Measurements from ENCODE around the gene PKHD1. TPM values are rescaled to one million over a fixed set of nuclear protein-coding genes. Genes with fewer than 3 reads are reported as not detected.

Gene PKHD1
- total RNA-seq, 1 experiment from 2014 or later: 0.40 TPM

GRCh38 chr6:51675020-51675921 lies 412.1 kb downstream of the PKHD1 start:
- Histone ChIP-seq H3F3A (ENCODE audit: low read length, unreplicated experiment) (peaks cover 6% of the 10 kb centered on the region), H3K79me2 (ENCODE audit: low read length) (no peaks in the 10 kb centered on the region), H3K4me2 (ENCODE audit: low read length) (no peak overlapping the region), H3K36me3 (ENCODE audit: low read depth, low read length) (no peaks in the 10 kb centered on the region), H3K9me3 (ENCODE audit: low read length) (no peaks in the 10 kb centered on the region), H4K20me1 (ENCODE audit: low read length) (no peaks in the 10 kb centered on the region), H3K27me3 (ENCODE audit: low read length) (no peaks in the 10 kb centered on the region), H3K27ac (ENCODE audit: low read length) (peak overlapping the region; percentile 28), H3K9me2 (replicated peaks; ENCODE audit: low read length) (no peaks in the 10 kb centered on the region), H3K4me3 (ENCODE audit: low read length) (no peak overlapping the region), H2AFZ (ENCODE audit: low read length) (no peak overlapping the region), H3K9ac (ENCODE audit: low read length) (peak overlapping the region; percentile 45), H3K4me1 (ENCODE audit: insufficient read depth, low read length) (peaks cover 33% of the 10 kb centered on the region)
- POLR2A ChIA-PET (ENCODE audit: unreplicated experiment): no interaction called here
- CTCF ChIA-PET: no interaction called here
- ATAC-seq (no peak), DNase-seq (no peak)
- no TSS peak for BruUV-seq (replicated peaks)
- TF ChIP-seq EZH2 (IDR thresholded peaks at IDR 0.05; ENCODE audit: low read length, unreplicated experiment): no peak
- no peak for TF ChIP-seq EZH2phosphoT487 (IDR thresholded peaks at IDR 0.05; ENCODE audit: borderline replicate concordance, low read length)
- TF ChIP-seq CTCF (conservative IDR thresholded peaks at IDR 0.05; ENCODE audit: low read depth, low read length): no peak
- intact Hi-C loops (cut with micrococcal nuclease): loop anchor here (10.0 kb wide), 1 partner anchor 170 kb away; no protein-coding TSS in a partner anchor

- Histone ChIP-seq H3K9ac (ENCODE audit: low read length) (no peak overlapping the region), H3K27ac (ENCODE audit: low read length) (no peak overlapping the region), H3K9me2 (replicated peaks; ENCODE audit: low read length) (no peaks in the 10 kb centered on the region), H3K9me3 (ENCODE audit: low read length) (no peaks in the 10 kb centered on the region), H3K4me3 (ENCODE audit: low read length) (no peak overlapping the region), H3K4me1 (ENCODE audit: insufficient read depth, low read length) (no peaks in the 10 kb centered on the region), H3K36me3 (ENCODE audit: low read depth, low read length) (no peaks in the 10 kb centered on the region), H4K20me1 (ENCODE audit: low read length) (no peaks in the 10 kb centered on the region), H3K79me2 (ENCODE audit: low read length) (no peaks in the 10 kb centered on the region), H3F3A (ENCODE audit: low read length, unreplicated experiment) (no peaks in the 10 kb centered on the region), H2AFZ (ENCODE audit: low read length) (no peak overlapping the region), H3K27me3 (ENCODE audit: low read length) (no peaks in the 10 kb centered on the region), H3K4me2 (ENCODE audit: low read length) (no peak overlapping the region)
- DNase-seq (no peak), ATAC-seq (no peak)
- ChIA-PET POLR2A (ENCODE audit: unreplicated experiment) (no interaction called here), CTCF (no interaction called here)
- no TSS peak for BruUV-seq (replicated peaks)
- TF ChIP-seq EZH2phosphoT487 (IDR thresholded peaks at IDR 0.05; ENCODE audit: borderline replicate concordance, low read length) (no peak), CTCF (conservative IDR thresholded peaks at IDR 0.05; ENCODE audit: low read depth, low read length) (no peak), EZH2 (IDR thresholded peaks at IDR 0.05; ENCODE audit: low read length, unreplicated experiment) (no peak)
- intact Hi-C loops (cut with micrococcal nuclease): no loop called here
These were observed 423.9 kb downstream of the PKHD1 start for GRCh38 chr6:51663525-51663924.

- ChIA-PET POLR2A (ENCODE audit: unreplicated experiment) (no interaction called here), CTCF (no interaction called here)
- no peaks in the 10 kb centered on the region for H4K20me1 ChIP-seq (ENCODE audit: low read length)
- no peak for ATAC-seq
- H3K9me2 ChIP-seq (replicated peaks; ENCODE audit: low read length): no peaks in the 10 kb centered on the region
- intact Hi-C loops (cut with micrococcal nuclease): no loop called here
- peaks cover 5% of the 10 kb centered on the region; the same call in 1 of the 2 replicates for H3K4me1 ChIP-seq (ENCODE audit: insufficient read depth, low read length)
- H3K4me3 ChIP-seq (ENCODE audit: low read length): no peak overlapping the region
- TF ChIP-seq CTCF (conservative IDR thresholded peaks at IDR 0.05; ENCODE audit: low read depth, low read length): no peak
- TF ChIP-seq EZH2phosphoT487 (IDR thresholded peaks at IDR 0.05; ENCODE audit: borderline replicate concordance, low read length): no peak
- H3K79me2 ChIP-seq (ENCODE audit: low read length): no peaks in the 10 kb centered on the region
- H3K27ac ChIP-seq (ENCODE audit: low read length): no peak overlapping the region
- no peak for DNase-seq
- no peak overlapping the region for H3K9ac ChIP-seq (ENCODE audit: low read length)
- H3K36me3 ChIP-seq (ENCODE audit: low read depth, low read length): no peaks in the 10 kb centered on the region
- no peaks in the 10 kb centered on the region for H3K9me3 ChIP-seq (ENCODE audit: low read length)
- no peak overlapping the region for H3K4me2 ChIP-seq (ENCODE audit: low read length)
- no peak overlapping the region for H2AFZ ChIP-seq (ENCODE audit: low read length)
- H3K27me3 ChIP-seq (ENCODE audit: low read length): no peaks in the 10 kb centered on the region
- BruUV-seq (replicated peaks): no TSS peak
- H3F3A ChIP-seq (ENCODE audit: low read length, unreplicated experiment): no peaks in the 10 kb centered on the region
These were observed 426.6 kb downstream of the PKHD1 start for GRCh38 chr6:51660767-51661166.
